Activated naive CD8-positive, alpha-beta T cell treated with anti-CD3 and anti-CD28 coated beads, Interleukin-2, amount 50 U/mL, for 24 hours (primary cell): Measurements from ENCODE around the gene TMPRSS5.

Source experiments
- ATAC-seq: fragments of 150-1000 bp; cut with Tn5 transposase; one replicate; pipeline ENCODE4 v1.10.0; 2021
- DNase-seq: peaks from one replicate; pipeline ENCODE4 v3.0.0; 2021
- H3K27ac Mint-ChIP-seq: one replicate; pipeline ENCODE4 v1.8.0; 2021; ENCODE audit warnings: mild to moderate bottlenecking, mixed read lengths
- H3K27me3 Mint-ChIP-seq: one replicate; pipeline ENCODE4 v1.8.0; 2021; ENCODE audit warnings: mixed read lengths
- H3K36me3 Mint-ChIP-seq: one replicate; pipeline ENCODE4 v1.8.0; 2021; ENCODE audit warnings: low read depth, mixed read lengths
- H3K4me1 Mint-ChIP-seq: one replicate; pipeline ENCODE4 v1.8.0; 2021; ENCODE audit warnings: mixed read lengths
- H3K4me3 Mint-ChIP-seq: one replicate; pipeline ENCODE4 v1.8.0; 2021; ENCODE audit warnings: mild to moderate bottlenecking, moderate library complexity, mixed read lengths
- H3K9me3 Mint-ChIP-seq: one replicate; pipeline ENCODE4 v1.8.0; 2021; ENCODE audit warnings: mixed read lengths

TMPRSS5 gene

DNA sequence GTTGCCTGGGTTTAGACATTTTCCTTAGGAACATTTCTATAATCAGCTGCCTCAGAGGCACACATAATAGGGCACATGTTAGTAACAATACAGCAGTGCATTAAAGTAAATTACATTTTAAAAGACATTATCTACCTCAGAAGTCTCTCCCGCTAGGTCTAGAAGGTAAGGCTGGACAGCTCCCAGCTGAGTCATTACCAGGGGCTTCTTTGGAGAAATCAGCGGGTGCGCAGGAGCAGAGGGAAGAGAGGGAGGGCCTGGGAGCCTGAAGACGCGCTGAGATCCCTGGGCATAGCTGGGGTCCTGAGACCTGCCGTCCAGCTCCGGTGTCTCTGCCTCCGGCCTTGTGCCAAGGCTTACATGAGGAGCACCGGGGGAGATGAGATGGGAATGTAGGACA, 67.7 kb downstream of the TMPRSS5 start:
- no peaks in the 10 kb centered on the region for H3K4me1 Mint-ChIP-seq

DNA sequence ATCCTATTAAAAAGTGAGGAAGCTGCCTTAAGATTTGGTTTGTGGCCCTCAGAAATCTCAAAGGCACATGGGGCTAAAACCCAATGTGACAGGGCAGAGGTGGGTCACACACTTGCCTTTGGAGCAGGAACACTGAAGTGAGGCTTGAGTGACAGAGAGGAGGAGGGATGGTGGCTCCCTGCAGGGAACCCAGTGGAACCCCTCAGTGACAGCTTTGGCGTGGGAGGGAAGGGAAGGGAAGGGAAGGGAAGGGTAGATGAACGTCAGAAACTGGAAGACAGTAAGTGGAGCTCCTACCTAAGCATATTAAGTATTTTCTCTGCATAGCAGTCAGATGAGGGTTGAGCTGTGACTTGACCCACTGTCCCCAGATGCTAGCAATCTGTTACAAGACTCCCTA, 68.5 kb downstream of the TMPRSS5 start:
- ATAC-seq (no peak), DNase-seq (no peak)
- no peak overlapping the region for H3K27ac Mint-ChIP-seq
- H3K9me3 Mint-ChIP-seq: peaks cover 6% of the 10 kb centered on the region
- H3K27me3 Mint-ChIP-seq: peaks cover 12% of the 10 kb centered on the region
- H3K4me1 Mint-ChIP-seq: no peaks in the 10 kb centered on the region
- no peak overlapping the region for H3K4me3 Mint-ChIP-seq
- no peaks in the 10 kb centered on the region for H3K36me3 Mint-ChIP-seq

More for the DNA sequence above, 67.7 kb downstream of the TMPRSS5 start:
- no peak overlapping the region for H3K4me3 Mint-ChIP-seq
- peaks cover 6% of the 10 kb centered on the region for H3K9me3 Mint-ChIP-seq
- DNase-seq: no peak
- H3K27ac Mint-ChIP-seq: no peak overlapping the region
- no peak for ATAC-seq
- peaks cover 12% of the 10 kb centered on the region for H3K27me3 Mint-ChIP-seq
- no peaks in the 10 kb centered on the region for H3K36me3 Mint-ChIP-seq
